ENCODE results near the gene C22orf23.
A peak's percentile ranks its signal among the peaks of the same experiment; 100 is the strongest.

The C22orf23 gene

DNA sequence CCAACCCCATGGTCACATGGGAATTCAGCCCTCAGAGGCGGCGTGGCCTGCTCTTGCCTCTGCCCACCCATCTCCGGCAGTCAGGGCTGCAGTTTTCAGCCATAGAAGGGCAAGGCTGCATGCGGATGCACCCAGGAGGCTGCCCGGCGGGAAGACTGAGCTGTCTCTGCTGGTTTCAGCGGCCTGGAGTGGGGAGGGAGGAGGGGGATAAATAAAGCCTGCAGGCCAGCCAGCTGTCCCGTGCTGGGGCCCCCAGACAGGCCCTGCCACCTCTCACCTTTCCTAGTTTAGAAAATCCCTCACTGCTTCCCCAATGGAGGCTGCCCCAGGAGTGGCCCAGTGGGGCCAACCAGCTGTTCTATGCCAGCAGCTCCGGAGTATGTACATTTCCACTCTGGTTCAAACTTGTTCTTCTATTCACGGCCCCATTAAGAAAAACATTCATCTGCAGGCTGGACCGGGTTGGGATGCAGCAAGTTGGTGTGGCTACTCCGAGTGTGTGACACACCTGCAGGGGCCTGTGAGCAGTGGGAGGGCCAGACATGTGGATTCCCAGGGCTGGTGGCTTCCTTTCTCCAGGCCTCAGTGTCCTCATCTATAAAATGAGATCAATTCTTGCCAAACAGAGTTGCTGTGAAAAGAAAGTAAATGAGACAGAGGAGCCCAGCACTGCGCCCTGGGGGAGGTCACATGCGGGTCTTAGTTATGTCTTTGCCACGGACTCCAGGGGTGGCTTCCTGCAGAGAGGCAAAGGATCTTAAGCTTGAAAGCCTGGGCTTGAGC is 42.3 kb downstream of the C22orf23 start:
- H3K4me3 ChIP-seq (ENCODE audit: control insufficient read depth, low read depth, low read length), result no peak overlapping the region
- no peak for DNase-seq (ENCODE audit: low read depth)
- TF ChIP-seq CTCF (conservative IDR thresholded peaks at IDR 0.05; ENCODE audit: control insufficient read depth, insufficient read depth, low read depth, low read length), result no peak

DNA sequence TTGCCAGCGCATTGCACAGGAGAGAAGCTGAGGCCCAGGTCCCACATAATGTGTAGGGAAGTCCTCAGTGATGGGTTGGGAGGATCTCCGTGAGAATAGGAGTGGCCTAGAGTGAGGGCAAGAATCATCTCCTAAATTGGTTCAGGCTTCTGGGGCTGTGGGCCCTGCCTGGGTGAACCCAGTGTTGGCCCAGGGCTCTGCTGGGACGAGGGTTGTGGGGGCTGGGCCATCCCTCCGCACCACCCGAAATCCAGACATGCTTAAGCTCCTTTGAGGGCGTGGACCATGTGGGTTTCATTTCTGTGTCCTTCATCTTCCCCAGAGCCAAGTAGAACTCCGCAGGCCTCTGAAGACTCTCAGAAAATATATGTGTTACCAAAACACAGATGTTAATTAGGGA is 43.6 kb downstream of the C22orf23 start:
- no peak for DNase-seq (ENCODE audit: low read depth)
- H3K4me3 ChIP-seq (ENCODE audit: control insufficient read depth, low read depth, low read length), result no peak overlapping the region
- no peak for TF ChIP-seq CTCF (conservative IDR thresholded peaks at IDR 0.05; ENCODE audit: control insufficient read depth, insufficient read depth, low read depth, low read length)

- TF ChIP-seq CTCF (conservative IDR thresholded peaks at IDR 0.05; ENCODE audit: control insufficient read depth, insufficient read depth, low read depth, low read length), result no peak
Measured at GRCh38 chr22:37907036-37907954, 46.1 kb downstream of the C22orf23 start.

DNA sequence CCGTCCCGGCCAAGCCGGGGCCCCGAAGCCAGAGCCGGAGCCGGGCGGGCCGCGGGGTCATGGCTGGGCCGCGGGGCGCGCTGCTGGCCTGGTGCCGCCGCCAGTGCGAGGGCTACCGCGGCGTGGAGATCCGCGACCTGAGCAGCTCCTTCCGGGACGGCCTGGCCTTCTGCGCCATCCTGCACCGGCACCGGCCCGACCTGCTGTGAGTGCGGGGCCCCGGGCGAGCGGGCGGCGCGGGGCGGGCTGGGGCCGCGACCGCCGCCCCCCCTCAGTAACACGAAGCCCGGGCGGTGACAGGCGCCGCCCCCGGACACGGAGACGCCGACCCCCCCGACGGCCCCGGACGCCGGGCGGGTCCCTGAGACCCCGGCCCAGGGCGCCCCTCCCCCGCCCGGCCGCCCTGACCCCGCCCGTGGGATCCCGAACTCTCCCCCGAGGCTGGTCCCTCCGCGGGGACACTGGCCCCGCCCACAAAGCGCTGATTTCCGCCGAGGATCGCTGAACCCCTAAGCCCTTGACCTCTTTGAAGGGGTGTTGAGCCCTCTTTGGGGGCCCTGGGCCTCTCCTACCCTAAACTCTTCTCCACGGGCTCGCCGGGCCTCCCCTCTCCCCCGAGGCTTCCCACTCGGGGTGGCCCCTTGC is 46.9 kb downstream of the C22orf23 start:
- peak overlapping the region; percentile 77 for H3K4me3 ChIP-seq (ENCODE audit: control insufficient read depth, low read depth, low read length)
- no peak for DNase-seq (ENCODE audit: low read depth)
- no peak for TF ChIP-seq CTCF (conservative IDR thresholded peaks at IDR 0.05; ENCODE audit: control insufficient read depth, insufficient read depth, low read depth, low read length)

More at GRCh38 chr22:37907036-37907954, 46.1 kb downstream of the C22orf23 start:
- H3K4me3 ChIP-seq (ENCODE audit: control insufficient read depth, low read depth, low read length), result peak overlapping the region; percentile 77
- peak; percentile 23 for DNase-seq (ENCODE audit: low read depth)

DNA sequence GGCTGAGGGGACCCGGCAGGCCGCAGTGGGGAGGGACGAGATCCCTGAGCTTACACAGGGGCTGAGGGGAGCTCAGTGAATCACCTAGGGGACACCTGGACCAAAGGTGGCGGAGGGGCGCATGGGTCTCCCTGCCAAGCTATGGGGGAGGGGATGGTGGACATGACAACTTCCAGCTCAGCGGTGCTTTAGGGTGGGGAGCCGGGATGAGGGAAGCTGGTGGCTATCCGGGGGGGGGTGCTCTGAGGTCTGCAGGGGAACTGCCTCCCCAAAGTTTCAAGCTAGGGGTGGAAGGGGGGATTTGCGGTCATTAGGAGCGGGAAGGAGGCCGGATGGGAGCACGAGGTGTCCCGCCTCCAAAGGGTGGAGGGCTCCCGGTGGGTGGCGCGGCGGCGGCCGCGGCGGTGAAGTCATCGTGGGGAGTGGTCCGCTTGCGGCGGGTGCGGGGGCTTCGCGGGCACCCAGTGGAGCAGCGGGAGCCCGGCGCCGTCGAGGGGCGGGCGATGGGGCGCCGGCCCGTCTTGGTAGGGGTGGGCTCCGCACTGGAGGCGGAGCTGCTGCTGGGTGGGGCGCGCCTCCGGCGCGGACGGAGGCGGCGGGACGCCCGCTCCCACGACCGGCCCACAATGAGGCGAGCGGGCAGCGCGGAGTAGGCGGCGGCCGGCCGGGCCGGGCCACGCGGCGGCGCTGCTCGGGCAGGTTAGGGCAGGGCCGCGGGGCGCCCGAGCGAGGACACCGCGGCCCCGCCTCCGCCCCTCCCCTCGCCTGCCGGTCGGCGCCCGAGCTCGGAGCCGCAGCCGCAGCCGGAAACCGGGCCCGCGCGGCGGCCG is 47.7 kb downstream of the C22orf23 start, which contains the start of gene MICALL1:
TSS of gene MICALL1 (plus strand) at position 764 of the 830 bp plus-strand sequence. CDS start 126 bp downstream, outside the sequence.
- peak; percentile 75 for DNase-seq (ENCODE audit: low read depth)
- TF ChIP-seq CTCF (conservative IDR thresholded peaks at IDR 0.05; ENCODE audit: control insufficient read depth, insufficient read depth, low read depth, low read length), result no peak
- H3K4me3 ChIP-seq (ENCODE audit: control insufficient read depth, low read depth, low read length), result peak within 1 kb of the TSS; percentile 77

Measured in fibroblast of mammary gland (primary cell).